LNCaP clone FGC (cell line): Measurements from ENCODE around the gene RDH13.
"Not testable (repeated sequence)": the region's sequence is repeated elsewhere in the genome, so short reads cannot be mapped to it uniquely, and the experiment has no call there.

Experiments used
- DNase-seq: peaks from one replicate; pipeline ENCODE4 v3.0.0-alpha.2; 2011; ENCODE audit warnings: low read depth
- H3K4me3 ChIP-seq: 2 replicates; pipeline ENCODE4 v1.5.1; 2011; ENCODE audit warnings: mild to moderate bottlenecking, low read depth, low read length, control low read depth
- TF ChIP-seq, protein P1 (sequence below): IDR thresholded peaks from 2 replicates; pipeline ENCODE4 v1.5.1; 2012; ENCODE audit warnings: mild to moderate bottlenecking; ENCODE audit not compliant: control insufficient read depth, insufficient read depth; ENCODE audit errors: extremely low read depth

The RDH13 gene, protein sequence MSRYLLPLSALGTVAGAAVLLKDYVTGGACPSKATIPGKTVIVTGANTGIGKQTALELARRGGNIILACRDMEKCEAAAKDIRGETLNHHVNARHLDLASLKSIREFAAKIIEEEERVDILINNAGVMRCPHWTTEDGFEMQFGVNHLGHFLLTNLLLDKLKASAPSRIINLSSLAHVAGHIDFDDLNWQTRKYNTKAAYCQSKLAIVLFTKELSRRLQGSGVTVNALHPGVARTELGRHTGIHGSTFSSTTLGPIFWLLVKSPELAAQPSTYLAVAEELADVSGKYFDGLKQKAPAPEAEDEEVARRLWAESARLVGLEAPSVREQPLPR

DNA sequence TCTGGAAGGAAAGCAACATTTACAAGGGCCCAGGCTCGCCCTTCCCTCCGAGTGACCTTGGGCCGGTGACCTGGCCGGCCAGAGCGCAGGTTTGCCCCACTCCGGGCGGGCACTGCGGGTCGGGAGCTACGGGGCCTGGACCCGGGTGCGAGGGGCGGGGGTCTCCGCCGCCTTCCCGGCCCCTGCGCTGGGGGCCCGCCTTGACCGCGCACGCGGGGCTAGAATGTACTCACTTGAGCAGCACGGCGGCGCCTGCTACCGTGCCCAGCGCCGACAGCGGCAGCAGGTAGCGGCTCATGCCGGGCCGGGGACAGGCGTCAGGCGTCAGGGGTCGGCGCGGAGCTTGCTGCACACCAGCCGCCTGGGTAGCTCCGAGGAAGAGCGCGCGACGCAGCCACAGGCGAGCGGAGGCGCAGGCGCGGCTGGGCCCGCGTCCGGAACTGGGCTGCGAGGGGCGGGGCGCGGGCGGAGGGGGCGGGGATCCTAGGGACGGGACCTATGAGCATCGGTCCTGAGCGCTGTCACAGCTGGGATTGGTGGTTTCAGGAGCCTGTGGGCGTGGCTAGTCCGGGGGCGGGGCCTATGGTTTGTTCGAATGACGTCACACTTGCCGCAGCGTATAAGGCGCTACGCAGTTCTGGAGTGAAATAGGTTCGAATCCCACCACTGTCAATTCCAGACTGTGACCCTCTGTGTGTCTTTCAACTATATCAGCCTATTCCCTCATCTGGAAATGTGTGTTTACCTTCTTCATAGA is at the start of gene RDH13:
Gene RDH13, minus strand, starts transcription at position 414 of the 757 bp plus-strand sequence. Its CDS starts 116 bp downstream, at position 298.
- TF ChIP-seq, protein P1, sequence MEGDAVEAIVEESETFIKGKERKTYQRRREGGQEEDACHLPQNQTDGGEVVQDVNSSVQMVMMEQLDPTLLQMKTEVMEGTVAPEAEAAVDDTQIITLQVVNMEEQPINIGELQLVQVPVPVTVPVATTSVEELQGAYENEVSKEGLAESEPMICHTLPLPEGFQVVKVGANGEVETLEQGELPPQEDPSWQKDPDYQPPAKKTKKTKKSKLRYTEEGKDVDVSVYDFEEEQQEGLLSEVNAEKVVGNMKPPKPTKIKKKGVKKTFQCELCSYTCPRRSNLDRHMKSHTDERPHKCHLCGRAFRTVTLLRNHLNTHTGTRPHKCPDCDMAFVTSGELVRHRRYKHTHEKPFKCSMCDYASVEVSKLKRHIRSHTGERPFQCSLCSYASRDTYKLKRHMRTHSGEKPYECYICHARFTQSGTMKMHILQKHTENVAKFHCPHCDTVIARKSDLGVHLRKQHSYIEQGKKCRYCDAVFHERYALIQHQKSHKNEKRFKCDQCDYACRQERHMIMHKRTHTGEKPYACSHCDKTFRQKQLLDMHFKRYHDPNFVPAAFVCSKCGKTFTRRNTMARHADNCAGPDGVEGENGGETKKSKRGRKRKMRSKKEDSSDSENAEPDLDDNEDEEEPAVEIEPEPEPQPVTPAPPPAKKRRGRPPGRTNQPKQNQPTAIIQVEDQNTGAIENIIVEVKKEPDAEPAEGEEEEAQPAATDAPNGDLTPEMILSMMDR, result no peak
- peak within 1 kb of the TSS; percentile 86 for H3K4me3 ChIP-seq
- DNase-seq, result peak; percentile 91

DNA sequence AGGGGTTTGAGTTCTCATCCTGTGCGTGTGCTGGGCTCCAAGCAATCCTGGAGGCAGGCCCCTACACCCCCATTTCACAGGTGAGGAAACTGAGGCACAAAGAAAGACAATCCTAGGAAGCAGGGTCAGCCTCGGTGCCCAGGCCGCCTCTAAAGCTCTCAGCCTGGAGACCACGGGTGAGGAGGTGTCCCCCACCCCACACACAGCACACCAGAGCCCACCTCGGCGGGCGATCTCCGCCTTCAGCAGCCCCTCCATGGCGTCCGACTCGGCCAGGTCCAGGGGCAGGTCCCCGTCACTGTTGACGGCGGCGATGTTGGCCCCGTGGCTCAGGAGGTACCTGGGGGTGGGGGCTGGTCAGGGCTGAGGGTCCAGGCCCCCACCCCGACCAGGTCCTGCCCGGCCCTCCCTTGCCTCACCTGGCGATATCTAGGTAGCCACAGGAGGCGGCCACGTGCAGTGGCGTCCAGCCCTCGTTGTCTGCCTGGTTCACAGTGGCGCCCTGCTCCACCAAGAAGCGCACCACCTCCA is 49.4 kb upstream of the RDH13 start:
- TF ChIP-seq, protein P1, result no peak
- H3K4me3 ChIP-seq, result no peak overlapping the region
- no peak for DNase-seq

DNA sequence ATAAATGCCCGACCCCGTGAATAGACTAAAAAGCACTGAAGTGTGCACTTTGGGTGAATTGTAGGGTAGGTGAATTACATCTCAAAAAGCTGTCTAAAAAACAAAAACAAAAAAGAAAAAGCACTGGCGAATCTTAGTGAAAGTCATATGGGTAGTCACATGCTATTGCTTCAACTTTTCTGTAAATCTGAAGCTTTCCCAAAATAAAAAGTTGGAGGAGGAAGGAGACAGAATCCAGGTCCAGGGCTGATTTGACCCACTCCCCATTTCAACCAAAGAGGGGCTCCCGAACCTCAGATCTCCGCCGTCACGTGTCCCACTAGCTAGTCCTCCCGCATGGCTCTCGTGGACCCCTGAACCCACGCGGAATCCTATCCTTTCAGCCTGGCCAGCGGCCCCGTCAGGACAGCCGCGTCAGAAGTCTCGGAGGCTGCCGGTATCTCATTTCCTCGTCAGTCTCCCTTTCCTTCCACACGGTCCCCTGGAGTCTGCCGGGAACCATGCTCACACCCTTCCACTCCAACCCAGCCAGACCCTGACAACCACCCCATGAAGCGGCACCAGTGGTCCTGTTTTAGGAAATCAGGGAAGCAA is 48.4 kb upstream of the RDH13 start:
- DNase-seq, result no peak
- TF ChIP-seq, protein P1, result no peak
- H3K4me3 ChIP-seq, result no peak overlapping the region

DNA sequence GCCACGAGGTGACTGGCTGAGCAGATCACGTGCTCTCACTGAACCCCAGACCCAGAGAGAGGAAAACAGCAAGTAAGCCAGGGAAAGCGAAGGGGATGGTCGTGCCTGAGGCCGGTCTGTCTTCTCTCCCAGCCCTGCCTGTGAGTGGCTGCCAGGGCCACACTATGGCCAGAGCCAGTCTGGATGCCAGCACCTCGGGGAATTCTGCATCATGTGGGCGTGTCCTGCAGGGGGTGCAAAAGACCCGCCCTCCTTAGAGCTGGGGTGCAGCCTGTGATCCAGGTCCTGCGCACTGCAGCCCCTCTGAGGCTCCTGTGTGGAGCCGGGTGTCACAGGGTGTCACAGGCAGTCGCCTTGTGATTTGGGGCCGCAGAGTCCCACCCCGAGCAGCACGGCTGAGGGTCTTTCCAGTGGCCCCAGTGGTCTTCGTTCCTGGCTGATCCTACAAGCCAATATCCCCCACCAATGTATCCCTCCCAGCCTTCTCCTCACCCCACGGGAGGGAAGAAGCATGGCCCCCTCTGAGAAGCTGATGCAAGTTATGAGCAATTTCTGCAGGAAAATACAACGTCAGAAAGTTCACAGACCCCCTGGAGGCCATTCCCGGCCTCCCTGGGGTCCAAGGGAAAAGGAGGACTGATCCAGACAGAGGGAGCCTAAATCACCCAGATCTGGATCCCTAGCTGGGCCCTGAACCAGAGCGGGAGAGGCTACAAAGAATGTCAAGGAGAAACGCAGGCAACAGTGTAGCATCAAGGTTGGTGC is 46.8 kb upstream of the RDH13 start:
- DNase-seq, result no peak
- TF ChIP-seq, protein P1, result no peak

DNA sequence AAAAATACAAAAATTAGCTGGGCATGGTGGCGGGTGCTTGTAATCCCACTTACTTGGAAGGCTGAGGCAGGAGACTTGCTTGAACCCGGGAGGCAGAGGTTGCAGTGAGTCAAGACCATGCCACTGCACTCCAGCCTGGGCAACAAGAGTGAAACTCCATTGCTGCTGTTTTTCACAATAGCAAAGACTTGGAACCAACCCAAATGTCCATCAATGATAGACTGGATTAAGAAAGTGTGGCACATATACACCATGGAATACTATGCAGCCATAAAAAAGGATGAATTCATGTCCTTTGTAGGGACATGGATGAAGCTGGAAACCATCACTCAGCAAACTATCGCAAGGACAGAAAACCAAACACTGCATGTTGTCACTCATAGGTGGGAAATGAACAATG is 44.3 kb upstream of the RDH13 start:
- not testable (repeated sequence) for H3K4me3 ChIP-seq, DNase-seq

More for the DNA sequence above, 46.8 kb upstream of the RDH13 start:
- H3K4me3 ChIP-seq, result no peak overlapping the region

DNA sequence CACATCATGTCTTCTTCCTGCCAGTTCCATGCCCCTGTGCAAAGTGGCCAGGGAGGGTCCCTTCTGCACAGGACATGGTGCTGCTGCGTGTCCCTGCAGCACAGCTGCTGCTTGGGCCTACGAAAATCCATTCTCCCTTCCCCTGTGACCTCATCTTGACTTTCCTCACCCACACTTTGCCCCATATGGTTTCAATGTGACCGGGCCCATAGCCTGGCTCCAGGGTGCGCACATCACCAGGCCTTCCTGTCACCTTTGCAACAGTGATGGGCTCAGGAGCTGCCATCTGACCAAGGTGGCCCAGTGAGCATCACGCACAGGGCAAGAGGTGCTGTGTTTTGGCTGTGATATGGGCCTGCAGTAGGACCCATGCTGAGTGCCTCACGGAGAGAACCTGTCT is 43.6 kb upstream of the RDH13 start:
- TF ChIP-seq, protein P1, result no peak
- H3K4me3 ChIP-seq, result no peak overlapping the region
- no peak for DNase-seq
